HG03159 (cell line): ENCODE data around the gene NLK.
"Not testable (repeated sequence)": the region's sequence is repeated elsewhere in the genome, so short reads cannot be mapped to it uniquely, and the experiment has no call there.

ENCODE experiments used
- ATAC-seq: cut with Tn5 transposase; IDR thresholded peaks from one replicate; pipeline ENCODE4 v1.9.1; 2021; ENCODE audit warnings: mild to moderate bottlenecking, moderate library complexity; ENCODE audit not compliant: unreplicated experiment

Gene NLK

GRCh38 chr17:28188841-28189263, 146.4 kb downstream of the NLK start:
- ATAC-seq = no peak

DNA sequence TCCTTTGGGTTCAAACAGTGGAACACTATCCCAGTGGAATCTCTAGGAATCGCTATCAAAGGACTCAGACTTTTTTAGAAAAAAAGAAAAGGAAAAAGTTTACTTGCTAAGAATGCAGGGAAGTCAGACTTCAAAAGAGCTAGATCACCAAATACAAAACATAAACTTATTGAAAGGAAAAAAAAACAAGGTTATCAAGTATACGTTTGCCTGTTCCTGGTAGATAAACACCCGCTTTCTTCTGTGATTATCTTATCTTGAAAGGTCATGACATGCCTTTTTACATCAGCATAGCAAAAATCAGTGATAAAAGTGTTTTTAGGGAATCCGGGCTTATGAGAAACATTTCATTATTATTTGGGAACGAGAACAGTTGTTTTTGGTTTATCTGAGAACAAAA, 147.2 kb downstream of the NLK start:
- ATAC-seq = no peak

- no peak for ATAC-seq
These were observed 148.5 kb downstream of the NLK start for GRCh38 chr17:28191018-28191417.

DNA sequence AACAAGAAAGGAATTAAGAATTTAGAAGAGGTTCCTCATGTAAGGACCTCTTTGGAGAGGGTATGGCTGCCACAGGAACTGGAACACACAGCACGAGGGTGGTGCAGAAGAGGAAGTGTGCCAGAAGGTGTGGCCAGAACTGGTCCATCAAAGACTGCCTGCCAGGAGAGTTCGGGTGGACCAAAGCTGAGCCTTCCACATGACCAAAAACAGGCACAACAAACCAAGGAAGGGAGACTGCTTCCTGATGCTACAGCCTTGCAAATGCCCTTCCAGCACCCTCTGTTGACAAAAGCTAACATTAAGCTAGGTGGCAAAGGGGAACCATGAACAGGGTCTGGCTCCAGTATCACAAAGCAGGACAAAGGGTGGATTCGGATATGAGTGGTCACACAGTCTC, 150.8 kb downstream of the NLK start:
- no peak for ATAC-seq

GRCh38 chr17:28194382-28194781, 151.9 kb downstream of the NLK start:
- ATAC-seq = no peak

- ATAC-seq = no peak
These were observed 154.2 kb downstream of the NLK start for GRCh38 chr17:28196636-28197035.

GRCh38 chr17:28199115-28199514, 156.6 kb downstream of the NLK start:
- ATAC-seq = no peak

- ATAC-seq = no peak
These were observed 157.3 kb downstream of the NLK start for GRCh38 chr17:28199728-28200127.

DNA sequence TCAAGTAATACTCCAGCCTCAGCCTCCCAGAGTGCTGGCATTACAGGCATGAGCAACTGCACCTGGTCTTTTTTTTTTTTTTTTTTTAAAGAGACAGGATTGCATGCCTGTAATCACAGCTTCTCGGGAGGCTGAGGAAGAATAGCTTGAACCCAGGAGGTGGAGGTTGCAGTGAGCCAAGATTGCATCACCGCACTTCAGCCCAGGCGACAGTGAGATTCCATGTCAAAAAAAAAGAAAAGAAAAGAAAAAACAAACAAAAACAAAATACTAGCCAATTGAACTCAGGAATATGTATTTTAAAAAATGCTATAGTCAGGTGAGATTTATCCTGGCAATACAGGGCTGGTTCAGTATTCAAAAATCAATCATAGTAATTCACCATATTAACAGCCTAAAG, 158.8 kb downstream of the NLK start:
- ATAC-seq = no peak

DNA sequence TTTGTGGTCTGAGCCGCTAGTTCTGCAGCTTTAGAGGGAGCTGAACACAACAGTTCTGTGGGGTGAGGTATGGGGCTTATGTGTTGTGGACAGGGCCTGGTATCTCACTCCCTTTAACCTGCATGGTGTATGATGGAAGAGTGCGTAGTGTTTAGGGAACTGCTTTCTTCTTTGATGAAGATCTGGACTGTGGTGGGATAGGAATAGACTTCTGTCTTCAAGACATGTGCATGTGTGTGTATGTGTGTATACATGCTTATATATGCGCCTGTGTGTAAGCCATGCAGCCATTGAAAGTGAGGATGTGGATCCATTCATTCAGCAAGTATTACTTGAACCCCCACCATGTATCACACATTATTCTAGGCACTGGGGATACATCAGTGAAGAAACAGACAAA, 161.8 kb downstream of the NLK start:
- no peak for ATAC-seq

- no peak for ATAC-seq
These were observed 162.3 kb downstream of the NLK start for GRCh38 chr17:28204751-28205150.

- no peak for ATAC-seq
These were observed 163.8 kb downstream of the NLK start for GRCh38 chr17:28206292-28206691.

- ATAC-seq = no peak
These were observed 169.3 kb downstream of the NLK start for GRCh38 chr17:28211811-28212210.

DNA sequence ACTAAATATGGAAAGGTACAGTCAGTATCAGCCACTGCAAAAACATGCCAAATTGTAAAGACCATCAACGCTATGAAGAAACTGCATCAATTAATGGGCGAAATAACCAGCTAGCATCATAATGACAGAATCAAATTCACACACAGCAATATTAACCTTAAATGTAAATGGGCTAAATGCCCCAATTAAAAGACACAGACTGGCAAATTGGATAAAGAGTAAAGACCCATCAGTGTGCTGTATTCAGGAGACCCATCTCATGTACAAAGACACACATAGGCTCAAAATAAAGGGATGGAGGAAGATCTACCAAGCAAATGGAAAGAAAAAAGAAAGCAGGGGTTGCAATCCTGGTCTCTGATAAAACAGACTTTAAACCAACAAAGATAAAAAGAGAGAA, 171.1 kb downstream of the NLK start:
- ATAC-seq = not testable (repeated sequence)

DNA sequence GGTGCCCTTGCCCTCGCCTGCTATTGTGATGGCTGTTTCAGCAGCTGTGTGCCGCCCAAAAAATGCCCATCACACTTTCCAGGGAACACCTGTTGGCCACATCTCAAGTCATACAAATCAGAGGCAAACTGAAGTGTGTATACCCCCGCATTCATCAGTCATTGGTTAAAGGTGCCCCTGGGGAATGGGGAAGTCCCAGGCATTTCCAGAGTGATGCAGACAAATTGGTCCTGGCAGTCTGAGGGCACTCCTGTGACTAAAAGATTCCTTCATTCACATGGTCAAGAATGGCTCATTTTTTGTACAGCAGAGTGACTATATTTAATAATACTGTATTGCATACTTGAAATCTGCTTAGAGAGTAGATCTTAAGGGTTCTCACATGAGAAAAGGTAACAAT, 173.6 kb downstream of the NLK start:
- ATAC-seq = no peak

- no peak for ATAC-seq
These were observed 174.1 kb downstream of the NLK start for GRCh38 chr17:28216528-28216927.

- no peak for ATAC-seq
These were observed 177.3 kb downstream of the NLK start for GRCh38 chr17:28219771-28220170.

- ATAC-seq = no peak
These were observed 179.4 kb downstream of the NLK start for GRCh38 chr17:28221751-28222414.

DNA sequence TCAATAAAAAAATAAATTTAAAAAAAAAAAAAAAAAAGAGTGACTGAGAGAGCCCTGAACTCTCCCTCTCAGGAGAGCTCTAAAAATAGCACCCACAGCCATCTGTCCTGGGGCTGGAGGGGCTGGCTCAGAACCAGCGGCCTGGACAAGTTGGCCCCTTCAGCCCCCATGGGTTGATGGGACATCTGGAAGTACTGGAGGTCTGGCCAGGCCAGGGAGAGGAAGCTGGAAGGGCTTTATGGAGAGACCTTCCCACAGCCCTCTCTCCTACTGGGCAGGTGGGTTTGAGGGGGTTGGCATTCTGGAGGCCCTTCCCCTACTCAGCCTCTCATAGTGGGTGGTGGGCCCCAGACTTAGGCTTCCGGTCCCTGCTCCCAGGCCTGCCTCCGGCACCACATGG, 182.8 kb downstream of the NLK start:
- no peak for ATAC-seq

DNA sequence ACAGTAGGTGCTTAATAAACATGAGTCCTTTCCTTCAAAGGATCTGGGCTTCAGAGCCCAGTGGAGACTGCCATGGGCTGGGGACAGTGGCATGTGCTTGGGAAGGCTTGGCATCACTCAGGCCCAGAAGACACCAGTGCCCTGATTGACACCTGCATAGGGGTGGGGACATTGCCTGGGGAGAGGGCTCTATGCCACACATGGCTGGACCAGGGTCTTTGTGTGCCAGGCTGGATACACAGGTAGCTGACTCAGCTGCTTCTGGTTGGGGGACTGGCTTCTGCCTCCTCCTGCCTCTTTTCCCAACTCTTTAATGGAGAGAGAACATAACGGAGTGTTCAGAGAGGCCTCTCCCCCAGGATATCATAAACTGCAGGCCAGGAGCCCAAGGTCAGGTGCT, 183.4 kb downstream of the NLK start:
- ATAC-seq = no peak

DNA sequence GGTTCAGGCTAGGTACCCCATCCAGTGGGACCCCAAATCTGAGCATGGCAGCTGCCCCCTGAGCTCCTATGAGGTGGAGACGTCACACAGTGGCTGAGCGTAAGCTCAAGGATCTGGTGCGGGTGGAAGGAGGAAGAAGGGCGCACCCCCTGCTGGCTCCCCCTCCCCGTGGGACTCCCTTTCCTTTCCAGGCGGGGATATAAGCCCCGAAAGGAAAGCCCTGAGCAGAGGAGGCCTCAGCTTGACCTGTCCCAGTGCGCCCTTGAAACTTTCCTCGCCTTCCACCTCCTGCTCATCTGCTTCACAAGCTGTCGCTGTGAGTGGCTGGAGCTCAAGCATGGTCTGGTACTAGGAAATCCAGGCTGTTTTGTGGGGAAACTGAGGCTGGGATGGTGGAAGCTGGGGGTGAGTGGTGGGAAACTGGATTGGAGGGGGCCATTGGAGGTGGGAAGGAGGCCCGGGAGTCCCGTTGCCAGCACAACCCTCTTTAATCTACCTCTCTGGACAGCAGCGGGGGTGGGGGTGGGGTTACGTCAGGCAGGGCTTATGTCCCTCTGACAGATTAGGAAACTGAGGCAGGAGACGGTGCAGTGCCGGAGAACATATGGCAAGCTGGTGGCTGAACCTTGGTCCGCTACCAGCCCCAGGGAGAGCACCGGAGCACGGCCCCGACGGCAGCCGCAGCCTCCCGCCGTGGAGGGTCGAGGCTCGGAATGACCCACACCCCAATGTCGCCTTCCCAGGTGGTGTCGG, 184.3 kb downstream of the NLK start:
- no peak for ATAC-seq

DNA sequence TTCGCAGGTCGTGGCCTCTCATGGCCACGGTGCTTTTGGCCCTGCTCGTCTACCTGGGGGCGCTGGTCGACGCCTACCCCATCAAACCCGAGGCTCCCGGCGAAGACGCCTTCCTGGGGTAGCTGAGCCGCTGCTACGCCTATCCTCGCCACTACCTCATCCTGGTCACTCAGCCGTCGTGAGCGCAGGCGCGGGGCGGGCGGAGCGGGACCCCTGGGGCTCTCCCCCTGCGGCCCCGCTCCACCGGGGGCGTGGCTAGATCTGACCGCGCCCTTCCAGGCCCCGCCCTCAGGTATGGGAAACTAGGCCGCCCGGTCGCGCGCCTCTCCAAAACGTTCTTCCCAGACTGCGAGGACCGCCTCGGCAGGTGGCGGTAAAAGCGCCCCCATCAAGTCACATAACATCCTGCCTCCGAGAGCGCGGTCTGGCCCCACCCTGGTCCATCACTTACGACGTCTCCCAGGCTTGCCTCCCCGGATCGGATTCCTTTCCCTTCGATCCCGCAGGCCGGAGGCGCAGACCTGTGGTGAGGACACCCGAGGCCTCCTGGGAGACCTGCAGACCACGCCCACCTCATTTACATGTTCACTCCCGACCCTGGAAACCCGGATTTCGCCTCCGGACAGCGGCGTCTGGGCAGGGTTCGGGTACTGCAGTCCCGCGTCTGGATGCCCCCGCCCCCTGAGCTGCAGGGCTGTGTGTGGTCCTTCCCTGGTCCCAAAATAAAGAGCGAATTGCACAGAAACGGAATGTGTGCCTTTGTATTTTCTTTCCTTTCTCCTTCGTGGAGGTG, 185.0 kb downstream of the NLK start:
- ATAC-seq = no peak
